Fibroblast of lung (primary cell): ENCODE measurements around the gene RBM23.

Experiments
- EZH2 ChIP-seq: IDR thresholded peaks from 2 replicates; pipeline ENCODE4 v1.5.1; 2012; ENCODE audit warnings: low read length, control low read depth, mild to moderate bottlenecking; ENCODE audit errors: missing control alignments
- TF ChIP-seq, protein P1 (sequence below), 2 donors: IDR thresholded peaks in 1 of 2; conservative IDR thresholded peaks in 1 of 2; 1 replicate in 1 of 2; 2 replicates in 1 of 2; pipeline ENCODE4 v1.5.1; 2011 to 2012; ENCODE audit warnings: low read length in 2 of 2, control low read depth in 1 of 2, inconsistent platforms in 1 of 2, low read depth in 1 of 2, mild to moderate bottlenecking in 1 of 2

DNA sequence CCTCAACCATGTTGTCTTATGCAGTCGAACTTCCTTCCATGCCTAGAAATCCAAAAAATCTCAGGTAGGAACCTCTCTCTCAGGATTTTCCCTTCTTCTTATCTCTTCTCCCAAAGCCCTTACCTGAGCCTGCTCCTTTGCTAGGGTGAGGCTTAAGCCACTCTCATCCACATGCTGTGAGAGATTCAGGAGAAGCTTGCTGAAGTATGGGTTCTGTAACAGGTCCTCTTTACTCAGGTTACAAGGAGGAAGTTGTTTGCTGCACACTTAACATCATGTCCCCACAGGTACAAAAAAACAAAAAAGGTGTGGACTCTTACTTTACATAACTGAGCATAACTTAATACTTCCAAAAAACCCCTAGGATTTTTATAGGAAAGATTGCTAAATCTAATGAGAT, 33.5 kb upstream of the RBM23 start:
- TF ChIP-seq, protein P1, sequence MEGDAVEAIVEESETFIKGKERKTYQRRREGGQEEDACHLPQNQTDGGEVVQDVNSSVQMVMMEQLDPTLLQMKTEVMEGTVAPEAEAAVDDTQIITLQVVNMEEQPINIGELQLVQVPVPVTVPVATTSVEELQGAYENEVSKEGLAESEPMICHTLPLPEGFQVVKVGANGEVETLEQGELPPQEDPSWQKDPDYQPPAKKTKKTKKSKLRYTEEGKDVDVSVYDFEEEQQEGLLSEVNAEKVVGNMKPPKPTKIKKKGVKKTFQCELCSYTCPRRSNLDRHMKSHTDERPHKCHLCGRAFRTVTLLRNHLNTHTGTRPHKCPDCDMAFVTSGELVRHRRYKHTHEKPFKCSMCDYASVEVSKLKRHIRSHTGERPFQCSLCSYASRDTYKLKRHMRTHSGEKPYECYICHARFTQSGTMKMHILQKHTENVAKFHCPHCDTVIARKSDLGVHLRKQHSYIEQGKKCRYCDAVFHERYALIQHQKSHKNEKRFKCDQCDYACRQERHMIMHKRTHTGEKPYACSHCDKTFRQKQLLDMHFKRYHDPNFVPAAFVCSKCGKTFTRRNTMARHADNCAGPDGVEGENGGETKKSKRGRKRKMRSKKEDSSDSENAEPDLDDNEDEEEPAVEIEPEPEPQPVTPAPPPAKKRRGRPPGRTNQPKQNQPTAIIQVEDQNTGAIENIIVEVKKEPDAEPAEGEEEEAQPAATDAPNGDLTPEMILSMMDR (conservative IDR thresholded peaks at IDR 0.05 in 1 of 2, IDR thresholded peaks at IDR 0.05 in 1 of 2; ENCODE audit: low read depth in 1 of 2, low read length in 2 of 2) = no peak
- TF ChIP-seq EZH2 = no peak
